Measurements from ENCODE around the gene PGGHG.

PGGHG gene

DNA sequence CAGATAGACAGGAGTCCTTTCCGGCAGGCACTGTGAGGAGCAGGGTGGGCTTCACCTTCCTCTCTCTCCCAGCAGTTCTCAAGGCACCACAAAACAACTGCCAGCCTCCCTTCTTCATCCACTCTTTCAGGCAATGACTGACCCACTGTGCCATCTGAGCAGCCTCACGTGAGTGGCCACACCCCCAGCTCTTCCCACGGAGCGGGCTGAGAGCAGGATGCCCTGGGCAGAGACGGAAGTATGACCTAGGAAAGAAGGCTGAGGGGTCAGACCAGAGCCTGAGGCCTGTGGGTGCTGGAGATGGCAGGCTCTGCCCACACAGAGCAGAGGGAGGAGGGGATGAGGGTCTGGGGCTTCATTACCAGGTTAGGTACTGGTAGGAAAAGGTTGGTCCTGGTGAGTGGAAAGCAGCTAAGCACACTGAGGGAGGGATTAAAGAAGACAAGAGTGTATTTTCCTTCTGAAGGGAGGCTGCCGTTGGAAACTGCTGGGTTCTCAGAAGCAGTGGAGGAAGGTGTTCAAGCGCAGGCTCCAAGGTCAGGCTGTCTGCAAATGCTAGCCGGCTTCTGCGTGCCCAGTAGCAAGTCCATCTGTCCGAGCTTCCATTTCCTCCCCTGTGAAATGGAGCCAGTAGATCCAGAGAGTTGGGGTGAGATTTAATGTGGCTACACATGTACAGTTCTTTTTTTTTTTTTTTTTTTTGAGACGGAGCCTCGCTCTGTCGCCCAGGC, 6.1 kb upstream of the PGGHG start:
- H3K36me3 ChIP-seq (ENCODE audit: low read depth), result no peaks in the 10 kb centered on the region
- DNase-seq (ENCODE audit: low spot score) (no peak), ATAC-seq (ENCODE audit: low read depth) (no peak)
- peaks cover 53% of the 10 kb centered on the region for H3K27me3 ChIP-seq (ENCODE audit: insufficient read depth, poor library complexity, severe bottlenecking)
- H3K27ac ChIP-seq (ENCODE audit: poor library complexity, severe bottlenecking), result no peak overlapping the region
- TF ChIP-seq, protein P1, sequence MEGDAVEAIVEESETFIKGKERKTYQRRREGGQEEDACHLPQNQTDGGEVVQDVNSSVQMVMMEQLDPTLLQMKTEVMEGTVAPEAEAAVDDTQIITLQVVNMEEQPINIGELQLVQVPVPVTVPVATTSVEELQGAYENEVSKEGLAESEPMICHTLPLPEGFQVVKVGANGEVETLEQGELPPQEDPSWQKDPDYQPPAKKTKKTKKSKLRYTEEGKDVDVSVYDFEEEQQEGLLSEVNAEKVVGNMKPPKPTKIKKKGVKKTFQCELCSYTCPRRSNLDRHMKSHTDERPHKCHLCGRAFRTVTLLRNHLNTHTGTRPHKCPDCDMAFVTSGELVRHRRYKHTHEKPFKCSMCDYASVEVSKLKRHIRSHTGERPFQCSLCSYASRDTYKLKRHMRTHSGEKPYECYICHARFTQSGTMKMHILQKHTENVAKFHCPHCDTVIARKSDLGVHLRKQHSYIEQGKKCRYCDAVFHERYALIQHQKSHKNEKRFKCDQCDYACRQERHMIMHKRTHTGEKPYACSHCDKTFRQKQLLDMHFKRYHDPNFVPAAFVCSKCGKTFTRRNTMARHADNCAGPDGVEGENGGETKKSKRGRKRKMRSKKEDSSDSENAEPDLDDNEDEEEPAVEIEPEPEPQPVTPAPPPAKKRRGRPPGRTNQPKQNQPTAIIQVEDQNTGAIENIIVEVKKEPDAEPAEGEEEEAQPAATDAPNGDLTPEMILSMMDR (IDR thresholded peaks at IDR 0.05; ENCODE audit: poor library complexity, severe bottlenecking), result no peak
- no peak overlapping the region for H3K4me3 ChIP-seq (ENCODE audit: severe bottlenecking)
- no peaks in the 10 kb centered on the region for H3K9me3 ChIP-seq (ENCODE audit: severe bottlenecking)
- no peaks in the 10 kb centered on the region for H3K4me1 ChIP-seq (ENCODE audit: insufficient read depth, poor library complexity, severe bottlenecking)

DNA sequence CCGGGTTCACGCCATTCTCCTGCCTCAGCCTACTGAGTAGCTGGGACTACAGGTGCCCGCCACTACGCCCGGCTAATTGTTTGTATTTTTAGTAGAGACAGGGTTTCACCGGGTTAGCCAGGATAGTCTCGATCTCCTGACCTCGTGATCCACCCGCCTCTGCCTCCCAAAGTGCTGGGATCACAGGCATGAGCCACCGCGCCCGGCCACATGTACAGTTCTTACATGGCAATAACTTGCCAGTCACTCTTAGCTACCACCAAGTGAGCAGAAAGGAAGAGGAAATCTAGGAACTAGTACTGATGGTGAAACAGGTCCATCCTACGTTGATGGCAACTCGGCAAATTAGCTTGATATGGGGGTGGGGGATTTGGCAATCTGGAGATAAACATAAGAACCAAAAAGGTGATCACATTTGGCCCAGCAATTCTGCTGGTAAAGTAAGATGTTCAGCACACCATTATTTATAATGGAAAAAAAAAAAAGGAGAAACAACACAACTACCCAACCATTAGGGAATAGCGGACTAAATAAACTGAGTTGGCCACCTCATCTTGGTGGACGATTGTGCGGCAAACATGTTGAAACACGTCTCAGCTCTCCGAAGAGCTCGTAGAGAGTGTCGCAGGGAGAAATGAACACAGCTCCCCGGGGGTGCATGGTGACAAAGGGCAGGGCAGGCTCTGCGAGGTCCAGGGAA, 5.4 kb upstream of the PGGHG start:
- no peaks in the 10 kb centered on the region for H3K36me3 ChIP-seq (ENCODE audit: low read depth)
- ATAC-seq (ENCODE audit: low read depth) (no peak), DNase-seq (ENCODE audit: low spot score) (no peak)
- TF ChIP-seq, protein P1 (IDR thresholded peaks at IDR 0.05; ENCODE audit: poor library complexity, severe bottlenecking), result no peak
- H3K4me3 ChIP-seq (ENCODE audit: severe bottlenecking), result no peak overlapping the region
- no peaks in the 10 kb centered on the region for H3K9me3 ChIP-seq (ENCODE audit: severe bottlenecking)
- H3K27me3 ChIP-seq (ENCODE audit: insufficient read depth, poor library complexity, severe bottlenecking), result peaks cover 53% of the 10 kb centered on the region
- H3K27ac ChIP-seq (ENCODE audit: poor library complexity, severe bottlenecking), result no peak overlapping the region
- no peaks in the 10 kb centered on the region for H3K4me1 ChIP-seq (ENCODE audit: insufficient read depth, poor library complexity, severe bottlenecking)

- Histone ChIP-seq H3K27me3 (ENCODE audit: insufficient read depth, poor library complexity, severe bottlenecking) (peaks cover 45% of the 10 kb centered on the region), H3K4me3 (ENCODE audit: severe bottlenecking) (no peak overlapping the region), H3K4me1 (ENCODE audit: insufficient read depth, poor library complexity, severe bottlenecking) (no peaks in the 10 kb centered on the region), H3K27ac (ENCODE audit: poor library complexity, severe bottlenecking) (no peak overlapping the region), H3K36me3 (ENCODE audit: low read depth) (no peaks in the 10 kb centered on the region), H3K9me3 (ENCODE audit: severe bottlenecking) (no peaks in the 10 kb centered on the region)
- ATAC-seq (ENCODE audit: low read depth) (no peak), DNase-seq (ENCODE audit: low spot score) (peak; percentile 55)
- TF ChIP-seq, protein P1 (IDR thresholded peaks at IDR 0.05; ENCODE audit: poor library complexity, severe bottlenecking), result no peak
Observed at GRCh38 chr11:284105-285020, 4.6 kb upstream of the PGGHG start.

GRCh38 chr11:285021-285893, 3.7 kb upstream of the PGGHG start:
- no peak for ATAC-seq (ENCODE audit: low read depth)
- Histone ChIP-seq H3K36me3 (ENCODE audit: low read depth) (no peaks in the 10 kb centered on the region), H3K9me3 (ENCODE audit: severe bottlenecking) (no peaks in the 10 kb centered on the region), H3K4me3 (ENCODE audit: severe bottlenecking) (no peak overlapping the region), H3K27ac (ENCODE audit: poor library complexity, severe bottlenecking) (no peak overlapping the region), H3K27me3 (ENCODE audit: insufficient read depth, poor library complexity, severe bottlenecking) (peaks cover 36% of the 10 kb centered on the region), H3K4me1 (ENCODE audit: insufficient read depth, poor library complexity, severe bottlenecking) (no peaks in the 10 kb centered on the region)
- no peak for DNase-seq (ENCODE audit: low spot score)
- TF ChIP-seq, protein P1 (IDR thresholded peaks at IDR 0.05; ENCODE audit: poor library complexity, severe bottlenecking), result no peak

All from RWPE2 (cell line).